Endothelial cell of umbilical vein (primary cell): Measurements from ENCODE around the gene DMXL1. TPM values are rescaled to one million over a fixed set of nuclear protein-coding genes. Genes with fewer than 3 reads are reported as not detected.

Experiments used
- BruUV-seq: library from RNA; stranded (reverse); fragments of 400-500 nt; replicated peaks from 2 replicates; lab custom pipeline; 2021; lab: Mats Ljungman, UMichigan
- CTCF ChIA-PET: fragments of 300-600, 350-600 bp; sonication (Branson Sonifier 250); formaldehyde crosslinking; loops from one replicate; lab custom pipeline; 2021; ENCODE audit warnings: antibody characterized with exemption, inconsistent platforms; lab: Charles Lee
- POLR2A ChIA-PET: fragments of 300-600, 350-600 bp; sonication (Branson Sonifier 250); formaldehyde crosslinking; loops from one replicate; lab custom pipeline; 2021; ENCODE audit warnings: antibody characterized with exemption, inconsistent platforms; lab: Charles Lee
- DNase-seq: peaks from one replicate; pipeline ENCODE4 v3.0.0-alpha.2; 2011; ENCODE audit warnings: low read depth, low spot score
- FAIRE-seq: peaks from 2 replicates; lab custom pipeline; 2011; peaks lifted over from hg19 to GRCh38; lab: Jason Lieb, UNC
- H2AFZ ChIP-seq: 2 replicates; pipeline ENCODE4 v1.6.0; 2012; ENCODE audit warnings: low read depth, low read length, control low read depth, inconsistent platforms
- H3K27ac ChIP-seq: 2 replicates; pipeline ENCODE4 v1.5.1; 2011; ENCODE audit warnings: low read depth, mild to moderate bottlenecking, control low read depth, low read length, moderate library complexity; ENCODE audit not compliant: insufficient read depth
- H3K27me3 ChIP-seq, 2 experiments: 2 replicates each; pipeline versions ENCODE4 v1.6.0 to v1.6.1; 2011; ENCODE audit warnings: low read length in 2 of 2, mixed read lengths in 1 of 2; ENCODE audit not compliant: control insufficient read depth in 2 of 2, insufficient read depth in 2 of 2
- H3K36me3 ChIP-seq, 2 experiments: 2 replicates in 1 of 2; 3 replicates in 1 of 2; pipeline ENCODE4 v1.5.1; 2011; ENCODE audit warnings: low read length in 2 of 2, mild to moderate bottlenecking in 1 of 2, moderate library complexity in 1 of 2; ENCODE audit not compliant: control insufficient read depth in 2 of 2, insufficient read depth in 2 of 2; ENCODE audit errors: extremely low read depth in 1 of 2
- H3K4me1 ChIP-seq: 3 replicates; pipeline ENCODE4 v1.5.1; 2011; ENCODE audit warnings: mild to moderate bottlenecking, low read length; ENCODE audit not compliant: control insufficient read depth, insufficient read depth; ENCODE audit errors: extremely low read depth
- H3K4me2 ChIP-seq: 2 replicates; pipeline ENCODE4 v1.6.1; 2011; ENCODE audit warnings: low read length, control low read depth, mixed read lengths; ENCODE audit not compliant: insufficient read depth
- H3K4me3 ChIP-seq, 3 experiments: fragments of 200-600 bp in 1 of 3; sonication (generic), shearing (Covaris generic) in 1 of 3; replicated peaks in 1 of 3; 2 replicates each; pipeline ENCODE4 v1.5.1; 2011 to 2016; ENCODE audit warnings: control low read depth in 3 of 3, low read length in 3 of 3, mild to moderate bottlenecking in 2 of 3, inconsistent platforms in 1 of 3, low read depth in 1 of 3, moderate library complexity in 1 of 3; ENCODE audit not compliant: insufficient read depth in 1 of 3
- H3K79me2 ChIP-seq: 2 replicates; pipeline ENCODE4 v1.6.0; 2012; ENCODE audit warnings: low read length, inconsistent platforms; ENCODE audit not compliant: control insufficient read depth, insufficient read depth
- H3K9ac ChIP-seq: replicated peaks from 2 replicates; pipeline ENCODE3; 2011; ENCODE audit warnings: low read length, control low read depth; ENCODE audit not compliant: insufficient read depth; ENCODE audit errors: extremely low read depth
- H3K9me1 ChIP-seq: replicated peaks from 3 replicates; pipeline ENCODE4 v1.6.0; 2011; ENCODE audit warnings: mild to moderate bottlenecking, low read length; ENCODE audit not compliant: control insufficient read depth, insufficient read depth; ENCODE audit errors: extremely low read depth
- H3K9me3 ChIP-seq: replicated peaks from 2 replicates; pipeline ENCODE4 v1.5.1; 2012; ENCODE audit warnings: low read length, inconsistent platforms; ENCODE audit not compliant: control insufficient read depth, insufficient read depth
- H4K20me1 ChIP-seq: replicated peaks from 2 replicates; pipeline ENCODE3; 2011; ENCODE audit warnings: mild to moderate bottlenecking, low read length; ENCODE audit not compliant: control insufficient read depth, insufficient read depth; ENCODE audit errors: extremely low read depth
- EZH2 ChIP-seq: IDR thresholded peaks from 2 replicates; pipeline ENCODE4 v1.6.1; 2012; ENCODE audit warnings: borderline replicate concordance, low read depth, mild to moderate bottlenecking, moderate library complexity, low read length, inconsistent platforms; ENCODE audit not compliant: severe bottlenecking
- FOS ChIP-seq: IDR thresholded peaks from 2 replicates; pipeline ENCODE4 v1.6.1; 2011; ENCODE audit warnings: mild to moderate bottlenecking, low read length, moderate library complexity, borderline replicate concordance; ENCODE audit not compliant: insufficient read depth
- GATA2 ChIP-seq: IDR thresholded peaks from 2 replicates; pipeline ENCODE4 v1.7.0; 2011; ENCODE audit warnings: low read depth, mild to moderate bottlenecking, moderate library complexity, mixed read lengths, low read length; ENCODE audit not compliant: insufficient read length, insufficient read depth
- JUN ChIP-seq: IDR thresholded peaks from 2 replicates; pipeline ENCODE4 v1.6.1; 2011; ENCODE audit warnings: borderline replicate concordance, low read depth; ENCODE audit not compliant: insufficient read length, insufficient read depth
- MAX ChIP-seq: IDR thresholded peaks from 2 replicates; pipeline ENCODE4 v1.6.1; 2011; ENCODE audit not compliant: insufficient read depth, insufficient read length
- MYC ChIP-seq: IDR thresholded peaks from one replicate; pipeline ENCODE4 v1.6.1; 2011; ENCODE audit warnings: mild to moderate bottlenecking, low read depth, low read length
- POLR2A ChIP-seq: IDR thresholded peaks from 2 replicates; pipeline ENCODE4 v1.6.1; 2012; ENCODE audit warnings: low read depth, mild to moderate bottlenecking, control low read depth, low read length
- POLR2AphosphoS5 ChIP-seq: IDR thresholded peaks from 2 replicates; pipeline ENCODE4 v1.6.1; 2012; ENCODE audit warnings: low read depth, mild to moderate bottlenecking, control low read depth, low read length, moderate library complexity; ENCODE audit not compliant: insufficient read depth
- dilution Hi-C: fragments of 300-500 bp; cut with MboI; formaldehyde crosslinking; loops from one replicate; pipeline ENCODE4 v1.15.0; 2019; ENCODE audit warnings: low sequenced_read_pairs; ENCODE audit not compliant: extremely low pct_ligation_motif_present
- intact Hi-C: fragments of 100-400 bp; cut with micrococcal nuclease; formaldehyde crosslinking; loops from one replicate; pipeline ENCODE4 v1.10.0; 2022
- polyA plus RNA-seq, 4 experiments: library from polyadenylated mRNA; depleted of rRNA in 3 of 4; stranded (reverse) in 3 of 4; unstranded in 1 of 4; fragments of >200 nt; gene quantifications; 2 replicates each; pipeline versions ENCODE4 v1.2.1 to v1.2.3, GENCODE V29; 2011 to 2012; ENCODE audit warnings: missing spikeins in 1 of 4
- total RNA-seq: library from RNA; stranded (reverse); gene quantifications from 2 replicates; pipeline ENCODE4 v1.2.3, GENCODE V29; 2021
- TF ChIP-seq, protein P1 (sequence below), 2 donors: IDR thresholded peaks; 1 replicate in 1 of 2; 2 replicates in 1 of 2; pipeline ENCODE4 v1.5.1; 2011; ENCODE audit warnings: low read length in 2 of 2, mild to moderate bottlenecking in 2 of 2, moderate library complexity in 2 of 2, control low read depth in 1 of 2, inconsistent platforms in 1 of 2, low read depth in 1 of 2; ENCODE audit not compliant: insufficient read depth in 1 of 2; ENCODE audit errors: extremely low read depth in 1 of 2

DMXL1 gene
- total and polyA plus RNA-seq, 2 donors (not counting 3 experiments of a cell fraction or from before 2014, with no cell fraction given), result 5.4 to 24.7 TPM

GRCh38 chr5:119191944-119192343 is 121.1 kb downstream of the DMXL1 start:
- FAIRE-seq, result no peak
- no peaks in the 10 kb centered on the region for H3K9me3 ChIP-seq
- no peaks in the 10 kb centered on the region for H3K4me1 ChIP-seq
- no TSS peak for BruUV-seq
- peaks cover 4% of the 10 kb centered on the region for H3K9me1 ChIP-seq
- no peak overlapping the region for H3K27ac ChIP-seq
- H3K9ac ChIP-seq, result no peak overlapping the region
- intact Hi-C loops, result no loop called here
- TF ChIP-seq POLR2AphosphoS5 (no peak), JUN (no peak), POLR2A (no peak), GATA2 (no peak)
- no peak overlapping the region for H3K4me2 ChIP-seq
- no peaks in the 10 kb centered on the region for H3K79me2 ChIP-seq
- H3K27me3 ChIP-seq, result no peaks in the 10 kb centered on the region
- no peaks in the 10 kb centered on the region for H4K20me1 ChIP-seq
- dilution Hi-C loops, result no loop called here
- H3K36me3 ChIP-seq, result no peaks in the 10 kb centered on the region
- no peak overlapping the region for H3K4me3 ChIP-seq
- CTCF ChIA-PET, result interaction anchor here (1.0 kb wide), 1 partner anchor 24 kb away, joined by 3 read pairs; no protein-coding TSS in a partner anchor
- no peak overlapping the region for H2AFZ ChIP-seq
- POLR2A ChIA-PET, result no interaction called here
- DNase-seq, result no peak

GRCh38 chr5:119200795-119201194 is 129.9 kb downstream of the DMXL1 start:
- Histone ChIP-seq H3K79me2 (no peaks in the 10 kb centered on the region), H3K9me1 (no peaks in the 10 kb centered on the region), H3K9ac (no peak overlapping the region), H3K27me3 (no peaks in the 10 kb centered on the region), H3K27ac (no peak overlapping the region), H3K9me3 (no peaks in the 10 kb centered on the region), H2AFZ (no peak overlapping the region), H4K20me1 (no peaks in the 10 kb centered on the region), H3K4me3 (no peak overlapping the region), H3K4me1 (peaks cover 11% of the 10 kb centered on the region), H3K4me2 (no peak overlapping the region), H3K36me3 (peaks cover 0 to 2% of the 10 kb centered on the region in 2 experiments)
- ChIA-PET CTCF (interaction anchor here (0.8 to 1.6 kb wide), 3 partner anchors 134 to 212 kb away, joined by 3 to 6 read pairs (median 5); partner anchors contain the start of gene DTWD2), POLR2A (no interaction called here)
- dilution Hi-C loops, result no loop called here
- TF ChIP-seq FOS (no peak), MAX (no peak), POLR2A (no peak), EZH2 (no peak), POLR2AphosphoS5 (no peak), MYC (no peak), GATA2 (no peak), JUN (no peak)
- TF ChIP-seq, protein P1, sequence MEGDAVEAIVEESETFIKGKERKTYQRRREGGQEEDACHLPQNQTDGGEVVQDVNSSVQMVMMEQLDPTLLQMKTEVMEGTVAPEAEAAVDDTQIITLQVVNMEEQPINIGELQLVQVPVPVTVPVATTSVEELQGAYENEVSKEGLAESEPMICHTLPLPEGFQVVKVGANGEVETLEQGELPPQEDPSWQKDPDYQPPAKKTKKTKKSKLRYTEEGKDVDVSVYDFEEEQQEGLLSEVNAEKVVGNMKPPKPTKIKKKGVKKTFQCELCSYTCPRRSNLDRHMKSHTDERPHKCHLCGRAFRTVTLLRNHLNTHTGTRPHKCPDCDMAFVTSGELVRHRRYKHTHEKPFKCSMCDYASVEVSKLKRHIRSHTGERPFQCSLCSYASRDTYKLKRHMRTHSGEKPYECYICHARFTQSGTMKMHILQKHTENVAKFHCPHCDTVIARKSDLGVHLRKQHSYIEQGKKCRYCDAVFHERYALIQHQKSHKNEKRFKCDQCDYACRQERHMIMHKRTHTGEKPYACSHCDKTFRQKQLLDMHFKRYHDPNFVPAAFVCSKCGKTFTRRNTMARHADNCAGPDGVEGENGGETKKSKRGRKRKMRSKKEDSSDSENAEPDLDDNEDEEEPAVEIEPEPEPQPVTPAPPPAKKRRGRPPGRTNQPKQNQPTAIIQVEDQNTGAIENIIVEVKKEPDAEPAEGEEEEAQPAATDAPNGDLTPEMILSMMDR (IDR thresholded peaks at IDR 0.05; ENCODE audit: extremely low read depth in 1 of 2, insufficient read depth in 1 of 2, low read depth in 1 of 2, low read length in 2 of 2), result no peak
- DNase-seq, result peak; percentile 72
- BruUV-seq, result no TSS peak
- intact Hi-C loops, result no loop called here
- peak; percentile 74 for FAIRE-seq
